Neuron (in vitro differentiated cells): ENCODE results near the gene DPEP2NB.
"Not testable (repeated sequence)": the region's sequence is repeated elsewhere in the genome, so short reads cannot be mapped to it uniquely, and the experiment has no call there.

Experiments used
- H2AFZ ChIP-seq: one replicate; pipeline ENCODE4 v1.6.1; 2013; ENCODE audit warnings: low read depth, mild to moderate bottlenecking, inconsistent platforms, low read length, moderate library complexity
- H3K27me3 ChIP-seq: one replicate; pipeline ENCODE4 v1.6.1; 2013; ENCODE audit warnings: low read length; ENCODE audit not compliant: insufficient read depth
- H3K36me3 ChIP-seq: one replicate; pipeline ENCODE4 v1.6.1; 2013; ENCODE audit warnings: low read length; ENCODE audit not compliant: insufficient read depth
- H3K4me1 ChIP-seq: one replicate; pipeline ENCODE4 v1.6.1; 2013; ENCODE audit warnings: low read length; ENCODE audit not compliant: insufficient read depth
- H3K4me3 ChIP-seq: 2 replicates; pipeline ENCODE4 v1.5.1; 2013; ENCODE audit warnings: mild to moderate bottlenecking, low read length, moderate library complexity
- H3K9me3 ChIP-seq: one replicate; pipeline ENCODE4 v1.6.1; 2013; ENCODE audit warnings: low read length

DPEP2NB gene

GRCh38 chr16:68003031-68003430, 12.7 kb downstream of the DPEP2NB start:
- Histone ChIP-seq H3K9me3 (no peaks in the 10 kb centered on the region), H3K27me3 (peaks cover 2% of the 10 kb centered on the region), H3K4me3 (no peak overlapping the region), H2AFZ (no peak overlapping the region), H3K4me1 (no peaks in the 10 kb centered on the region), H3K36me3 (no peaks in the 10 kb centered on the region)

DNA sequence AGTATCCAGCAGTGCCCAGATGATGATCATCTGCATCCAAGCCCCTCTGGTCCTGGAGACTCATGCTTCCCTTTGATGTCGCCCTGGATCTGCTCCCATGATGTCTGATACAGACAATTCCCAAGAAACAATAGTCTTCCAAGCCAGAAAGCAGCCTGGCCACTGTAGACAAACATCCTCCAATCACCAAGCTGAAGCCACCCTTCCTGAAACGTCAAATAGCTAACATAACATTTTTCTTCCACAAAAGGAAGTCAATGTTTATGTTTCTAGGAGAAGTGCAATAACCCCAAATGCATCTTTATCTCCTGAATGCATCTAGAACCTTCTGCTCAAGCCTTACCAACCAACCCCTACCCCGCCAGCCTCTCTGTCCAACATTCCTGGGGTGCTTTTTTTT, 15.3 kb downstream of the DPEP2NB start:
- Histone ChIP-seq H2AFZ (no peak overlapping the region), H3K36me3 (no peaks in the 10 kb centered on the region), H3K27me3 (no peaks in the 10 kb centered on the region), H3K4me3 (no peak overlapping the region), H3K4me1 (no peaks in the 10 kb centered on the region), H3K9me3 (no peaks in the 10 kb centered on the region)

DNA sequence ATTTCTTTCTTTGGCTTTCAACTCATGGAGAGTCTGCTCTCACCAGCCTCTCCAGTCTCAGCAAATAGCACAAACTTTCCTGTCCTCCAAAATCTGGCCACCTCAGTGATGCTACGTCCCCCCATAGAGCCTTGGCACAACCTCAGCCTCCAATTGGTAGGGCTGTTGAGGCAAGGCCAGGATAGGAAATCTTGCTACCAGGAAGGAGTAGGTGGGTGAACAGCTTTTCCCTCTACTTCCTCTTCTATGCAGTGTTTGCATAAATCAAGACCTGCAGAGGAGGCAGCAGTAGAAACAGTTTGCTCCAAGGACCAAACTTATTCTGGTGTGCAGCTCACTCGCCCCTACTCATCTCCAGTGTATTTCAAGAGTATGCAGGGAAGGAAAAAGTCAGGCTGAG, 15.7 kb downstream of the DPEP2NB start:
- no peak overlapping the region for H2AFZ ChIP-seq
- H3K4me1 ChIP-seq: no peaks in the 10 kb centered on the region
- no peak overlapping the region for H3K4me3 ChIP-seq
- no peaks in the 10 kb centered on the region for H3K27me3 ChIP-seq
- H3K36me3 ChIP-seq: no peaks in the 10 kb centered on the region
- no peaks in the 10 kb centered on the region for H3K9me3 ChIP-seq

- not testable (repeated sequence) for H3K36me3 ChIP-seq, H2AFZ ChIP-seq, H3K4me3 ChIP-seq, H3K27me3 ChIP-seq, H3K9me3 ChIP-seq, H3K4me1 ChIP-seq
Measured at GRCh38 chr16:67998779-67999688, 16.7 kb downstream of the DPEP2NB start, which contains the start of gene DPEP2. TSS of gene DPEP2 (minus strand) at chr16:67999484. CDS start at chr16:67993212, 6,272 bp downstream.

GRCh38 chr16:67998231-67998778, 17.4 kb downstream of the DPEP2NB start:
- H3K9me3 ChIP-seq, H3K36me3 ChIP-seq, H3K4me3 ChIP-seq, H3K27me3 ChIP-seq, H2AFZ ChIP-seq, H3K4me1 ChIP-seq: not testable (repeated sequence)

DNA sequence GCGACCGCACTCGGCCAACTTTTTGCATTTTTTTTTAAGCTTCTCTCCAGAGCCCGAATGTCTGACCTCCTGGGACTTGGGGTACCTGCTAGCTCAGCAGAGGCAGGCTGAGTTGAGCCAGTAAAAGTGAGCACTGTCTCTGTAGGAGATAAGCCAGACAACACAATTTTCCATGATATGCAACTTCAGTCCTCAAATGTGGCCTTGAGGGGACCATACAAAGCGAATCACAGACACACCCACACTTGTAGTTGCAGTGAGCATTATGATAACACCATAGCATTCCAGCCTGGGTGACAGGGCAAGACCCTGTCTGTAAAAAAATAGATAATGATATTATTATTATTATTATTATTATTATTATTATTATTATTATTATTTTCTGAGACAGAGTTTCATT, 19.0 kb downstream of the DPEP2NB start:
- Histone ChIP-seq H3K4me1 (peaks cover 3% of the 10 kb centered on the region), H3K27me3 (no peaks in the 10 kb centered on the region), H2AFZ (no peak overlapping the region), H3K36me3 (no peaks in the 10 kb centered on the region), H3K9me3 (no peaks in the 10 kb centered on the region), H3K4me3 (no peak overlapping the region)

DNA sequence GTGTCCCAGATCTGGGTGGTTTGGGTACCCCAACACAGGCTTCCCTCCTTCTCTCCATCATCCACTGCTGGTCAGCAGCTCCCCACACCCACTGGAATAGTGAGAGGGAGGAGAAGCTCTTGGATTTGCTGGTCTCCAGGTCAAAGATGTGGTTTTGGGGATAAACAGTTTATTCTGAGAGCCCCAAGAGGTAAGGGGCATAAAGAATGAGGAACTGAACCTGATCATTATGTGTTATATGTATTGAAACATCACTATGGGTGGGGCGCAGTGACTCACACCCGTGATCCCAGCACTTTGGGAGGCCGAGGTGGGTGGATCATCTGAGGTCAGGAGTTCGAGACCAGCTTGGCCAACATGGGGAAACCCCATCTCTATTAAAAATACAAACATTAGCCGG, 20.3 kb downstream of the DPEP2NB start:
- no peak overlapping the region for H3K4me3 ChIP-seq
- no peaks in the 10 kb centered on the region for H3K36me3 ChIP-seq

GRCh38 chr16:67994040-67994408, 21.7 kb downstream of the DPEP2NB start:
- not testable (repeated sequence) for H3K4me1 ChIP-seq

More for the DNA sequence above, 20.3 kb downstream of the DPEP2NB start:
- Histone ChIP-seq H2AFZ (no peak overlapping the region), H3K27me3 (peaks cover 6% of the 10 kb centered on the region), H3K4me1 (peaks cover 3% of the 10 kb centered on the region), H3K9me3 (no peaks in the 10 kb centered on the region)

GRCh38 chr16:67993207-67994039, 22.3 kb downstream of the DPEP2NB start:
- no peak overlapping the region for H3K4me3 ChIP-seq
- peaks cover 12% of the 10 kb centered on the region for H3K27me3 ChIP-seq
- peaks cover 3% of the 10 kb centered on the region for H3K4me1 ChIP-seq
- H3K36me3 ChIP-seq: no peaks in the 10 kb centered on the region
- H3K9me3 ChIP-seq: no peaks in the 10 kb centered on the region
- peak overlapping the region; percentile 82 for H2AFZ ChIP-seq

More at GRCh38 chr16:67994040-67994408, 21.7 kb downstream of the DPEP2NB start:
- not testable (repeated sequence) for H2AFZ ChIP-seq, H3K4me3 ChIP-seq, H3K9me3 ChIP-seq, H3K36me3 ChIP-seq
- peaks cover 12% of the 10 kb centered on the region for H3K27me3 ChIP-seq

DNA sequence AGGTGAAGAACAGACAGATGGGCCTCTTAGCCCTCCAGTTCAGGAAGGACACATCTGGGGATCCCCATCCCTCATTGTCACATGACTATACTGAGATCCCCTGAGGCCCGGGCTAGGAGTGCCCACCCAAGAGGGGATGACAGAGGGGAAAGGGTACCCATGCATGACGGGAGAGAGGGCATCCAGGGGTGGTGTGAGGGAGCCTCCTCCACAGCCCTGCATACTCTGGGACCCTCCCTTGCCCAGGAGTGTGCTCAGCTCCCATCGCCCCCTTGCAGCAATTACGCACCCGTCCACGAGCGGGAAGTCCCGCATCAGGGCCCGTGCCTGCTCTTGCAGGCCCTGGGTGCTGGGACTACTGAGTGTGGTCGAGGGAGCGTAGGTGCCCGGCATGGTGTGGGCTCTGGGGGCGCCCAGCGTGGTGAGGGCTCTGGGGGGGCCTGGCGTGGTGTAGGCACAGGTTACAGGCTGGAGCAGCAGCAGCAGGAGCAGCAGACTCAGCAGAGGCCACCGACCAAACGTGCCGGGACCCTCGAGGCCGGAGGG, 23.0 kb downstream of the DPEP2NB start:
- no peak overlapping the region for H3K4me3 ChIP-seq
- H3K4me1 ChIP-seq: peaks cover 3% of the 10 kb centered on the region
- H2AFZ ChIP-seq: peak overlapping the region; percentile 82
- H3K27me3 ChIP-seq: peaks cover 12% of the 10 kb centered on the region
- H3K9me3 ChIP-seq: no peaks in the 10 kb centered on the region
- H3K36me3 ChIP-seq: no peaks in the 10 kb centered on the region

GRCh38 chr16:67990018-67990386, 25.7 kb downstream of the DPEP2NB start:
- H3K4me1 ChIP-seq: peaks cover 3% of the 10 kb centered on the region
- H2AFZ ChIP-seq: no peak overlapping the region
- no peaks in the 10 kb centered on the region for H3K36me3 ChIP-seq
- peaks cover 12% of the 10 kb centered on the region for H3K27me3 ChIP-seq
- no peaks in the 10 kb centered on the region for H3K9me3 ChIP-seq
- no peak overlapping the region for H3K4me3 ChIP-seq

DNA sequence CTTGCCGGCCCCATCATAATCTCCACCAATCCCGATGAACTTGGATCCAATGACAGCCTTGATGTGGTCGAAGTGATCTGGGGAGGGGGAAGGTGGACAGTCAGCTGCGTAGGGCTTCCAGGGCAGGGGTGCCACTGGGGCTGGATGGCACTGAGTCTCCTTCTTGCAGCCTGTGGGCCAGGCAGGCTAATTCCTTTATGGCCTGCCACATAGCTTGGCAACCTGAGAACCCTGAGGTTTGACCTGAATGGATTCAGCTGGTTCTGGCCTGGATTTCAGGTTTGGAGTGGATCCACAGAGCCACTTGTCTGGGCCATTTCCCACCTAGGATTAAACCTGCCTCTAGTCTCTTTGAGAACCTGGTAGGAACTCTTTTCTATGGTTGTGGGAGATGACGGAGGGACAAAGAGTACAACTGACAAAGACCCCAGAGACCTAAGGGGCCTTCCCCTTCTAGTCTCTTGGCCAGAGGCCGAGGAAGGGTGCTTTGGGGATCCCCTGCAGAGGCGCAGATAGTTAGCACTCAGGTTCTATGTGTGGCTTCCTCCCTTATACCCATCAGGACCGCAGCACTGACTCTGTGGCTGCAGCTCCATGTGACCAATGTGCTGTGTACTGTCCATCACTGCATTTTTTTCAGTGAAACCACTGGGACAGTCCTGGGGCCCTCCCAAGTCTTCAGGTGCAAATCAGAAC, 26.2 kb downstream of the DPEP2NB start:
- Histone ChIP-seq H3K36me3 (no peaks in the 10 kb centered on the region), H2AFZ (no peak overlapping the region), H3K4me3 (no peak overlapping the region), H3K27me3 (peaks cover 12% of the 10 kb centered on the region), H3K4me1 (peaks cover 3% of the 10 kb centered on the region), H3K9me3 (no peaks in the 10 kb centered on the region)
